Inflammatory macrophage (primary cell): ENCODE measurements around the gene DDAH2.

Experiments used
- DNase-seq, 2 donors: peaks; one replicate each; pipeline ENCODE4 v3.0.0-alpha.2; 2020 to 2022

The DDAH2 gene

DNA sequence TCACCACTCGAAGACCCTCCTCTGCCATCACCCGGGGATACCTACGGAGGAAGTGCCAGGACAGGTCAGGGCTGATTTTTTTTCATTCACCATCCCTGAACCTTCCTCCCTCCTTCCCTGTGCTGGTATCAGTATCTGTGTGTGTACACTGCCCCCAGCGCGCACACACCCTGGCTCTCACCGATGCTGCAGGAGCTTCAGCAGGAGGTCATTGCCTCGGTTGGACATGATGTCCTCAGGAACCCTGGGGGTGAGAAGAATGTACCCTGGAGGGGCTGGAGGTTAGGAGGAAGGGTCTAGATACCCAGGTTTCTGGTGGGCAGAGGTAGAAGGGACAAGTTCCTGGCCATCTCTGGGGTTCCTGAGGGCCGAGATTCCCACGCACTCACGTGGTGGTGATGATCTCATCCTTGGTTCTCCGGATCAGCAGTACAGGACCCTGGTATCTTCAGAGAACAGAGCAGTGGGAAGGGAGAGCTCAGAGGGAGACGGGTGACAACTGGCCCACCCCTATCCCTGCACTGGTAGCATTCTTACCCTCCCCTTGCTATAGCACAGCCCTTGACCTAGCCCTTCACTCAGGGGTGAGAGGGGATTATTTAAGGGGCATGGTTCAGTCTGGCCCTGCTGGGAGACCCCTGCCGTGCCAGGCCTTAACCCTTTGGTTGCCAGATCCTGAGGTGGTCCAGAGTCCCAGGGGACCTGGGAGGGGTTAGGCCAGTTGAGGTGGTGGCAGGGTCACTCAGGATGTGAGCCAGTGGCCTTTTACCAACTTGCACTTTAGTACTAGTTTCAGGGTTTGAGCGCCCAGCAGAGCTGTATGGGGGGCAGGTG lies 41.0 kb downstream of the DDAH2 start:
- no peak for DNase-seq

GRCh38 chr6:31687321-31687720 lies 41.8 kb downstream of the DDAH2 start:
- DNase-seq: no peak

- DNase-seq: no peak
Measured at GRCh38 chr6:31686483-31686882, 42.6 kb downstream of the DDAH2 start.

DNA sequence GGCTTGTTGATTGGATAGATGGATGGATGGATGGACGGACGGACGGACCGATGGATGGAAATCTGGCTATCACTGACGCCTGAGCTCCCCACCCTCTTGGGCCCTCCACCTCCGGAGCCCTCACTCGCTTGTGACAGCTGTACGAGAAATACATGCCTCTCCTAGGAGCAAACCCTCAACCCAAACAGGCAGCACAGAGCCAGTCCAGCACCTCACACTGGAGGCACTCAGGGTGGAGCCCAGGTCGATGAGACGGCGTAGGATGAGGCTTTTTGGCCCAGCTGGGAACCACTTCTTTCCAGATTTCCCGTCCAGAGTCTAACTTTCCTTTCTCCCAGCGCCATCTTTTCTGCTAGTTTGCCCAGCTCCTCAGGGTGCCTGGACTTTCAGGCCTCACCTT lies 45.5 kb downstream of the DDAH2 start:
- DNase-seq: no peak

DNA sequence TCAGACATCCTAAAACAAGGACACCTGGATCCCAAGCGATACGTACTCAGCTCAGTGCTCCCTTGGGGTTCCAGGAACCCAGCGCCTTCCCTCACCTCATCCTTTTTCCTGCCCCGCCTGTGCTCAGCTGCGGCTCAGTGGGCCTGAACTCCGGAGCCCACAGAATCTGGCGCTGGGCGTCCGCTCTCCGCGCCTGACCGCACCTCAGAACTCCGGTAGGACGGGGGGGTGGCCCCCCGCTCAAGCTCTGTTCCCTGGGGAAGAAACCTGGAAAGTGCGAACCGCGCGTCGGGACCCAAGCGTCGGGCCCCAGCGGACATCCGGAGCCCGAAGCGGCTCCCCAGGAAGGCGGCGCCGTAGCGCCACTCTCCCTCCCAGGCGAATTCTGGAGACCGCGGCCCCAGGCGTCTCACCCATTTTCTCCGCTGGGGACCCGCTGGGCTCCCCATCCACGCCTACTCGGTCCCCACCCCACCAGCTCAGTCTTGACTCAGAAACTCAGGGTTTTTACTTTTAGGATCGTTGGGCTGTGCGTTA lies 47.9 kb downstream of the DDAH2 start:
- peak; percentile 40 to 47 for DNase-seq

DNA sequence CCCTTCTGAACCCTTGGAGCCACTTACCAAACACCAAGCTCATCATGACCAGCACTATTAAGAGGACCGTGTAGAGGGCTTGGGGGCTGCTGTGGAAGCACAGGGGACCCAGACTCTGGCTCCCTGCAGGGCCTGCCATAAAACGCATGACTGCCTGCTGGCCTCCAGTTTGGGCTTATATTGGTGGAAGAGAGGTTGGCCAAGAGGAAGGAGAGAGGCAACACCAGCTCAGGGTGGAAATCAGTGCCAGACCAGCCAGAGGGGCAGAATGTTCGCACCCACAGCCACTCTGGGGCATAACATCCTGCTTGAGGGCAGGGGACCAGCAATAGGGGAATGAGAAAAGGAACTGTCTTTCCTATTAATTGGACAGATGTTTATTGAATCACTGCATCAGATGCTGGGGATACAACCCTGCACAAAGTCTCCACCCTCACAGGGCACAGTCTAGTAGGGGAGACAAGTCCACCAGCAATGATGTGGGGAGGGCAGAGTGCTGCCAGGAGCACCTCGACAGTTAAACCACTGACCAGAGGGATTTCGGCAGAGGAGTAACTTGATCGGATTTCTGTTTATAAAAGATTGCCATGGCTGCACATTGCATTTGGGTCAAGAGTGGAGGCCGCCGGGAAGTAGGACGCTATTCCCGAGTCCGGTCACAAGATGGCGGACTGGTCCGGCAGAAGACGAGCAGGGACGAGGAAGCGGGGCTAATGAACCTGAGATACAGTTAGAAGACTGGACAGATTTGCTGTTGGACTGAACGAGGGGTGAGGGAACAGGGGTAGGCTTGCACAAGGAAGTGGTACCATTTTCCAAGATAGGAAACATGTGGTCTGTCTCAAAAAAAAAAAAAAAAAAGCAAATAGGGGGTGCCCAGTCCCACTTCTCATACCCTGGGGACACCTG lies 48.6 kb downstream of the DDAH2 start, which contains the start of gene LY6G5C:
LY6G5C (minus strand) TSS at position 842 of the 909 bp plus-strand sequence; CDS start at position 148, 694 bp downstream.
- DNase-seq: peak; percentile 73 to 77

GRCh38 chr6:31677955-31678354 lies 51.1 kb downstream of the DDAH2 start:
- no peak for DNase-seq
